HG02642 (cell line): Measurements from ENCODE around the gene CFAP161.

ENCODE experiments used
- ATAC-seq: cut with Tn5 transposase; IDR thresholded peaks from one replicate; pipeline ENCODE4 v1.9.1; 2021; ENCODE audit warnings: mild to moderate bottlenecking; ENCODE audit not compliant: unreplicated experiment, poor library complexity

Gene CFAP161

GRCh38 chr15:81133782-81134461, at the start of gene CFAP161:
TSS of gene CFAP161 (plus strand) at chr15:81134270. CDS start at chr15:81134330, 60 bp downstream.
- peak; percentile 47 for ATAC-seq

- ATAC-seq, result no peak
These were observed 49.4 kb upstream of the CFAP161 start for GRCh38 chr15:81084716-81085115.

- ATAC-seq, result no peak
These were observed 48.9 kb upstream of the CFAP161 start for GRCh38 chr15:81085213-81085612.

GRCh38 chr15:81085898-81086297, 48.2 kb upstream of the CFAP161 start:
- no peak for ATAC-seq

- ATAC-seq, result no peak
These were observed 47.0 kb upstream of the CFAP161 start for GRCh38 chr15:81087066-81087465.

GRCh38 chr15:81087694-81088093, 46.4 kb upstream of the CFAP161 start:
- ATAC-seq, result no peak

GRCh38 chr15:81088470-81089013, 45.5 kb upstream of the CFAP161 start:
- no peak for ATAC-seq

GRCh38 chr15:81091889-81092558, 42.0 kb upstream of the CFAP161 start:
- ATAC-seq, result no peak

GRCh38 chr15:81092559-81092902, 41.5 kb upstream of the CFAP161 start:
- ATAC-seq, result no peak

- ATAC-seq, result no peak
These were observed 40.1 kb upstream of the CFAP161 start for GRCh38 chr15:81093961-81094360.

GRCh38 chr15:81095690-81096365, 38.2 kb upstream of the CFAP161 start:
- no peak for ATAC-seq

GRCh38 chr15:81096398-81096797, 37.7 kb upstream of the CFAP161 start:
- no peak for ATAC-seq

- ATAC-seq, result no peak
These were observed 36.8 kb upstream of the CFAP161 start for GRCh38 chr15:81097116-81097889.

GRCh38 chr15:81097890-81098280, 36.2 kb upstream of the CFAP161 start:
- no peak for ATAC-seq

- no peak for ATAC-seq
These were observed 35.7 kb upstream of the CFAP161 start for GRCh38 chr15:81098349-81098748.

GRCh38 chr15:81098861-81099651, 35.0 kb upstream of the CFAP161 start:
- ATAC-seq, result no peak

GRCh38 chr15:81101894-81102815, 31.9 kb upstream of the CFAP161 start:
- no peak for ATAC-seq

- ATAC-seq, result no peak
These were observed 30.2 kb upstream of the CFAP161 start for GRCh38 chr15:81103857-81104256.

- ATAC-seq, result no peak
These were observed 28.5 kb upstream of the CFAP161 start for GRCh38 chr15:81105545-81105944.
